SIG-M5 (cell line): ENCODE measurements around the gene XRCC1.
A peak's percentile ranks its signal among the peaks of the same experiment; 100 is the strongest.
"Not testable (repeated sequence)": the region's sequence is repeated elsewhere in the genome, so short reads cannot be mapped to it uniquely, and the experiment has no call there.

Source experiments
- DNase-seq: peaks from one replicate; lab custom pipeline; 2025; lab: John Stamatoyannopoulos, UW

Gene XRCC1

GRCh38 chr19:43575156-43575950 is at the start of gene XRCC1, which contains the start of gene PINLYP:
Gene XRCC1, minus strand, starts transcription at chr19:43575527. Its CDS starts 69 bp downstream, at chr19:43575458.
Gene PINLYP, plus strand, starts transcription at chr19:43575801. Its CDS starts 1,391 bp downstream, at chr19:43577192.
- peak; percentile 82 for DNase-seq

DNA sequence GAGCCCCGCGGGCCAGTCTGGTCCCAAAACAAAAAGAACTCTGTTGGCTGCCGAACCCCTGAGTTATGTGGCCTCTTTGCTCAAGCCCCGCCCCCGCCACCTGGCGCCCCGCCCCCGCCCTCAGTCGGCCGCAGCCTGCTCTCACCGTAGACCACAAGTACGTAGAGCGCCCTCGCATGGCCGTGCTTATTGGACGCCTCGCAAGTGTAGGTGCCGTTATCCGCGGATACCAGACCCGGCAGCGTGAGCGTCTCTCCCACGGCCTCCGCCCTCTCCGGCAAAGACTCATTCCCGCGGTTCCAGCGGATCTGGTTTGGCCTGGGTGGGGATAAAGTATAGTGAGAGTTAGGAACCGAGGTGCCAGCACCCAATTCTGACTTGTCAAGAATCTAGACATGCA is 49.6 kb upstream of the XRCC1 start:
- no peak for DNase-seq

DNA sequence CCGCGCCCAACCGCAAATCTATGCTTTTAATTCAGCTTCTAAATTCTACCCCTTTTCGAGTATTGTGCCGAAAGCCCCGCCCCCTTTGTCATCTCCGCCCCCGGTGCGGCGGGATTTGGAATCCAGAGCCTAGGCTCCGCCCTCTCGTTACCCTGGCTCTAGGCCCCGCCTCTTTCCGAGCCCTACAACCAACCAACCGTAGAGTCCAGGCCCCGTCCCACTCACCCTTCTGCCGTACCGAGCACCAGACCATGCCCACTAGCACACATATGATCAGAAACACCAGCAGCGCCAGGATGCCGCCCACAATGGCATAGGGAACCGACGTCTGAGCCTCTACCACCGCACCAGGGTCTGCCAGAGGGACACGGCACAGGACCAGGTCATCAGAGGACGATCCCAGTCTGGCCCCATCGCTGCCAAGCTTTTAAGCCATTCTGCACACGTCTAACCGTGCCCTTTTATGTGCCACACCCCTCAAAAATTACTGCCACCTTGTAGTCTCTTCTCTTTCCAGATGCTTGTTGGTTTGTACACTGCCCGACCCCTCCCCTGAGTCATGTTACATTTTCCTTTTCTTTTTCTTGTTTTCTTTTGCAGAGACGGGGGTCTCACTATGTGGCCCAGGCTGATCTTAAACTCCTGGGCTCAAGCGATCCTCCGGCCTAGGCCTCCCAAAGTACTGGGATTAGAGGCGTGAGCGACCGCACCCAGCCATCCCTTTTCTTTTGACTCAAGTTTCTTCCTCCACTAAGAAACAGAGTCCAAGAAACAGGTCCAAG is 48.8 kb upstream of the XRCC1 start:
- DNase-seq, result no peak

DNA sequence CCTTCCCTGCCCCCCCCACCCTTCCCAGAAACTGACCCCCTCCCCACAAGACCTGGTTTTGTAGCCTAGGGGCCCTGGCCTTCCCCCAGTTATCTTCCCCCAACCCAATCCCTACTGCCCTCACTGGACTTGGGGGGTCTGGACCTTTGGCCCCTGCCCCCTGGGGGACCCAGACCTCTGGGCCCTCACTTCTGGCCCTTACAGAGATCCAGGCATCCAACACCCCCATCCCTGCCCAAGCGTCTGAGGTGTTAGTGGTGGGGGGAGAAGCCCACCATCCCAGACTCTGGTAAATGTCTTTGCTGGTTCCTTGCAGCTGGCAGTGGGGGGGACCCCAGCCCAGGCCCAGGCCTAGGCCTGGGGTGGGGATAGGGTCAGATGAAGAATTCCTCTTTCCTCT is 47.6 kb upstream of the XRCC1 start:
- no peak for DNase-seq

- DNase-seq, result no peak
Measured at GRCh38 chr19:43622070-43622469, 46.7 kb upstream of the XRCC1 start.

GRCh38 chr19:43620061-43621001 is 45.0 kb upstream of the XRCC1 start:
- no peak for DNase-seq

DNA sequence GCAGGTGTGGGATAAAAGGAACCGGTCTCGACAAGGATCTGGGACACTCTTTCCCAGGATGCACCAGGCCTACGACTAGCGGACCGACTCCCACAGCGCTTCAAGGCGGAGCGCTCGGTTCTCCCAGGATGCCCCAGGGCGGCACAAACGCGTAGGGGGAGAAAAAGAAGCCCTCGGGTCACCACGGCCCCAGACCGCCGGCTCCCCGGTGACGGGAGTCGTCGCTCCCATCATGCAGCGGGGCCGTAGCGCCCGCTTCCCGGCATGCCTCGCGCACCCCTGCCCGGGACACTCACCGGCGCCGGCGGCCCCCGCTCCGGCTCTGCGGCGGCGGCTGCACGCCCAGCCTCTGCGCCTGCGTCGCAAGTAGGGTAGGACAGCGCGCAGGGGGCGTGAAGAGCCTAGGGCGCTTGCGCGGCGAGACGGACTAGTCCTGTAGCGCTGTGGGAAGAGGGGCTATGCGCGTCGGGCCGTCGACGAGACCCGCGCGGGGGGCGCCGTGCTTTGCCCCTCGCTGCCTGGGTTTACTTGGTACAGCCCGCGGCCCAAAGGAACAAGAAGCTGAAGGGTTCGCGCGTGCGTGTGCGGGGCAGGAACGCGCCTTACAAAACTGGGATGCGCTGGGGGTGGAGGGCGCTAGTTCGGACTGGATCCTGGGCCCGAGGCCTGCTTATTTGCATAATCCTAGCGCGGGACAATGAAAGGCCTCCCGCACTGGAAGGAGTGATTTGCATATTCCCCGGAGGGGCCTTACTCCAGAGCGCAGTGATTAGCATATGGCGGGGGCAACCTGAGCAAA is 44.1 kb upstream of the XRCC1 start, which contains the start of gene ZNF428:
Gene ZNF428, minus strand, starts transcription at position 368 of the 799 bp plus-strand sequence. CDS start 5,325 bp downstream, outside the sequence.
- DNase-seq, result no peak

GRCh38 chr19:43618921-43619261 is 43.6 kb upstream of the XRCC1 start:
- no peak for DNase-seq

GRCh38 chr19:43616954-43617353 is 41.6 kb upstream of the XRCC1 start:
- no peak for DNase-seq

- no peak for DNase-seq
Measured at GRCh38 chr19:43616306-43616705, 41.0 kb upstream of the XRCC1 start.

DNA sequence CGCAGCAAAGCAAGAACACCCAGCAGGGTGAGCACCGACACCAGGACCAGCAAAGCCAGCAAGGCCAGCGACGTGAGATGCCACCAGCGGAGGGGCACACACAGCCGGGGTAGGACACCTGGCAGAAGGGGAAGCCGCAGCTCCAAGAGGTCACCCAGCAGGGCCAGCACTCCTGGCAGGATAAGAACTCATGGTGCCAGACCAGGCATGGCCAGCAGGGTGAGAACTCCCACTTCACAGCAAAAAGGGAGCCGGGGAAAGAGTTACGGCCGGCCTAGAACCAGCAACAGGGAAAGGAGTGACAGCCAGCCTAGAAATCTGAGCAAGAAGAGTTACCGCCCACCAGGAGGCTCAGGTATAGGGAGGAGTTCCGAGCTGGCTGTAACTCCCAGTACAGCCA is 37.0 kb upstream of the XRCC1 start:
- DNase-seq, result no peak

GRCh38 chr19:43611788-43612187 is 36.5 kb upstream of the XRCC1 start, which contains the start of gene SRRM5:
Gene SRRM5, plus strand, starts transcription at chr19:43612088. Its CDS starts 34 bp downstream, at chr19:43612122.
- DNase-seq, result no peak

DNA sequence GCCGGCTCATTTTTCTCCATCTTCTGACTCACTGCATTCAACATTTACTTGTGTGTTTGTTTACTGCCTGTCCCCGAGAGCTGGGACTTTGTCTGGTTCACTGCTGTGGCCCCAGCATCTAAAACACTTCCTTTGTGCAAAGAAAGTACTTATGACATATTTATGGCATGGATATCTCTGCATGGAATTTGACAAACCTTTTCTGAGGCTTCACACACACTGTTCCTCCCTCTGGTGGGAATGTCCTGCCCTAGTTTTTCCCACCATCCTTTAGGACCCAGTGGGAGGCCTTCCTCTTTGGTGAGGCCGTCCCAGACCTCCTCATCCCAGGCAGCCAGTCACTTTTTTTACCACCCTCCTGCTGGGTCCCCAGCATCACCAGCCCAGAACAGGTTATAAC is 35.2 kb upstream of the XRCC1 start:
- DNase-seq, result no peak

DNA sequence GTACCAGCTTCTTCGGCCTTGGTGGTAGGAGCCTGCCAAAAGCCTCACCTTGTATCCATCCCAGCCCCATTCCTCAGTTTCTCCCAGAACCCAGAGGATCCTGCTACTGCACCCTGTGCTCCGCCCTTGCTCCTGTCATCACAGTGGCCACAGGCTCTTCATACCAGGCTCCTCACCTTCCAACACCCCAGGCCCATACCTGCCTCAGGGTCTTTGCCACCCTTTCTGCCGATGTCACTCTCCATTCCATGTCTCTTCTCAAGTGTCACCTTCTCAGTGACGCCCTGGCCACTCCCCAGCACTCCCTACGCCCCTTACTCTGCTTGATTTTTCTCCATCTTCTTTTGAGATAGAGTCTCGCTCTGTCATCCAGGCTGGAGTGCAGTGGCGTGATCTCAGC is 34.5 kb upstream of the XRCC1 start:
- no peak for DNase-seq

DNA sequence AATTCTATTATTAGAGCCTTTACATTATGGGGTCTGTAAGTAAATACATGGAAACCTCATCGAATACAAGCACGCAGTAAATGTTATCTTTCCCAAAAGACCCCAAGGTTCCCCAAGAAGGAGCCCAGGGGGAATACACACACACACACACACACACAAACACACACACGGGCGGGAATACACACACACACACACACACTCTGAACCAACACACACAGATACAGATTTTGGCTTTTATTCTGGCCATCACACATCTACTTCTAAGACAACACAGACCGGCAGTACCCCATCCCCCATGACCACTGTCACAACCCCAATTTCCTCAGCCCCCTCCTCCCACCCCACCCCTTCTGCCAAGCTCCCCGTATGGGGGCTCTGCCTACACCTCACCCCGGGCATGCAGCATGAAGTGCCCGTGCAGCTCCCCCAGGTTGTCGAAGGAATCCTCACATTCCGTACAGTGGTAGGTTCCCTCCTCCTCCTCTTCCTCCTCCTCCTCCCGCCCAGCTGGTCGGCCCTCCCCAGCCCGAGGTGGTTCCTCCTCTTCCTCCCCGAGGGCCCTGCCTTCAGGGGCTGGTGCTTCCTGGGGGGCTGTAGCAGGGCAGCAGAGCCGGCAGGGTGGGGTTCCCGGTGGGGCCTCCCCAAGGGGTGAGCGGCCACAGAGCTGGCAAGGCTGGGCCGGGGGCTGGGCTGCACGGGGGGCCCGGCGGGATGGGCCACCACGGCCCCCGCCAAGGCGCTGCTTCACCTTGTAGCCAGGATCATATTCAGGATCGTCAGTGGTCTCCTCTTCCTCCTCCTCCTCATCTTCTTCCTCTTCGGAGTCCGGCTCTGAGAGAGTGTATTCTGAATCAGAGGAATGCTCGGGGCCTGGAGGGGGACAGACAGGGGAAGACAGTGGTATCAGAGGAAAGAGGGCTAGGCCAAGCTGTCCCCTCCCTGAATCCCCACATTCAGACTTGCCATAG is 32.2 kb upstream of the XRCC1 start:
- DNase-seq, result no peak

DNA sequence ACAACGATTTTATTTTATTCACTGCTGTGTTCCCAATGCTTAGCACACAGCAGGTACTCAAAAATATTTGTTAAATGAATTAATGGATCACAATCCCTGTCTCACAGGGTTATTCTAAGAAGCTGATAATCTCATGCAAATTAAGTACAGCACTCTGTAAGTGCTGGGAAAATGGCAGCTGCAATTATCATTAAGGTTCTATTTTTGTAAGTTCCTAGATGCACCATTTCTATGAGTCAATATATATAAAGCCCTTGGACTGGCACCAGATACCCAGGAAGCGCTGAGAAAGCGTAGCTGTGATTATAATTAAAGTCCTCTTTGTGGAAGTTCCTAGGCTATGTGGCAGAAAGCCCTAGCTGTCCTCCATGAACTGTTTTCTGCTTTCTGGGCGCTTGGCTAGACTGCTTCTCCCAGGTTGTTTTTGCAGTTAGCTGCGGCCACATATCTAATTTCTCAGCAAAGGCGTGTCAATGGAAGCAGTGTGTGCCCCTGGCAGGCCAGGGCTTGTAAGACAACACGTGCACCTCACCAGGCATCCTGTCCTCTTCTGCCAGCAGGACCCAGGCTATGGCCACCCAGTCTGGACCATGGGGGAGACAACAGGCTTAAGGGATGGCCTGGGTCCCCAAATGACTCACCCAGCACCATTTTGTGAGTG is 31.4 kb upstream of the XRCC1 start:
- no peak for DNase-seq

- DNase-seq, result no peak
Measured at GRCh38 chr19:43605875-43606568, 30.7 kb upstream of the XRCC1 start.

- DNase-seq, result not testable (repeated sequence)
Measured at GRCh38 chr19:43600326-43600725, 25.0 kb upstream of the XRCC1 start.
